ENCODE data around the gene EPS8.

EPS8 gene

DNA sequence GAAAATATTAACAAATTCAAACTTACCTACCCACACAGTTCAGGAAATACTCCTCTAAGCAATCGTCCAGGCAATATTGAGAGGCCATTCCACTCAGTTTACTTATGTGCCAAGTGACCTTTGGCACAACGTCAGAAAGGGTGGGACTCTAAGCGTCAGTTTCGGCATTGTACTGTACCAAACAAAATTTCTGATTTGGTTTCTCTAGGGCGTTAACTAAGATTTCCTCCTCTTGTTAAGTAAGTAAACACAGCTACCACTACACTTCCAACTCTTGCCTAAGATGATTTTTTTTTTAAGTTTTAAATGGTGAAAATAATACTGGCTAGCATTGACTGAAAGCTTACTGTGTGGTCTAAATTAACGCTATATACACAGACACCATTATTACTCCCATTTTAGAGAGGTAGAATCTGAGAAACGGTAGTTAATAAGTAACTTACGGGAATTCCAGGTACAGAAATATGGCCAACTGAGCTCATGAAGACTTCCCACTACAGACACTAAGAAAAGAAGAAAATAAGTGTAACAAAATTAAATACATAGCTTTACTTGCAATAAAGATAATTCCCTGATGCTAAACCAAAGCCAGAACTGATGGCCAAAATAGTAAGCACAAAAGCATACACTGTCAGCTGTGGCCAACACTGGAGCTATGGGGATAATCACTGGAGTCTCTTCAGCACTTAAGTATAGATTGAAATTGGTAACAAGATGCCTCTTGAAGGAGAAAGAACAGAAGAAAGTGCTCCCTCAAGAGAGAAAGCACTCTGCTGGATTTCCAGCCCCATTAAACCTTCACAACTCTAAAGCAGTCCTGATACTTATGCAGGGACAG, 76.1 kb downstream of the EPS8 start:
- no peak for DNase-seq

- DNase-seq = no peak
Measured at GRCh38 chr12:15712160-15712559, 77.0 kb downstream of the EPS8 start.

GRCh38 chr12:15710860-15711510, 78.2 kb downstream of the EPS8 start:
- DNase-seq = no peak

- no peak for DNase-seq
Measured at GRCh38 chr12:15709551-15709950, 79.6 kb downstream of the EPS8 start.

- DNase-seq = no peak
Measured at GRCh38 chr12:15708396-15709076, 80.7 kb downstream of the EPS8 start.

- DNase-seq = no peak
Measured at GRCh38 chr12:15707516-15708199, 81.5 kb downstream of the EPS8 start.

DNA sequence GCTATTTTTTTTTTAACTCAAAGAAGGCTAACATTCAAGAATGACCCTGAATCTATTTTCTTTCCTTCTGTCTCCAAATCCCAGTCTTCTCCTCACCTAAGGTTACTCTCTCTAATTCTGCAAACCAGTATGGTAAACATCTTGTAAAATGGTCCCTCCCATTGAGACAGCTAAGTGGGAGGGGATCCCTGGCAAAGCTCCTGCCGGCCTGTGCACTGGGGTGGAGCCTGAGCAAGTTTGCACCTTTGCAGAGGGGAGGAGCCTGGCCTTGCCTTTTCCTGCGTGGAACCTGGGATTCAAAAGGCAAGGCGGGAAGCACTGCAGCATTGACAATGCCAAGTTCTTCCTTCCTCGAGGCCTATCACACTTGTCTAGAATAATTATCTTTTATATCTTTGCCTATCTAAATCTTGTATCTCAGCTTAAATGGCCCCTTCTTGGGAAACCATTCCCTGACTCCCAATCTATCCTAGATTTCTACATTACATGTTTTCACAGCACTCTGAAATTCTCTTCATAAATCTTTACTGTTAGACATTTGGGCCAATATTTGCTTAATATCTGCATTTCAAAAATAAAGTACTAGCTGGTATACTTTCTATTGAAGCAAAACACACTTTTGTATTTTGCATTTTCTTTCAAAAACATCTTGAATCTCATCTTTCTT, 83.0 kb downstream of the EPS8 start:
- no peak for DNase-seq

DNA sequence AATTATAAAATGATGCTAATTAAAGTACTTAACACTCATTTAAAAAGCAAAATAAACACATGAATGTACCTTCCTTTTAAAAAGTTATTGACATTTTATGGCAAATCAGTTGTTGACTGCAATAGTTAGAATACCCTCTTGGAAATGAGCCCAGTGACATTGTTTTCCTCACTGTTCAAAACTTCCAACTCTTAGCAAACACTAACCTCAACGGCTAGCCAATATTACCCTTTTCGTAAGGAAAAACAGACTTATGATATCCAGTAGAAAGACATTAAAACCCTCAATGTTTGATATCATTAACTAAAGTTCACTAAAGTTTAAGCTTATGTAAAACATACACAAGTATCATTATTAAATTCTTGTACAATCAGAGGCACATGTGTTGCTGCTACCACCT, 83.6 kb downstream of the EPS8 start:
- no peak for DNase-seq

DNA sequence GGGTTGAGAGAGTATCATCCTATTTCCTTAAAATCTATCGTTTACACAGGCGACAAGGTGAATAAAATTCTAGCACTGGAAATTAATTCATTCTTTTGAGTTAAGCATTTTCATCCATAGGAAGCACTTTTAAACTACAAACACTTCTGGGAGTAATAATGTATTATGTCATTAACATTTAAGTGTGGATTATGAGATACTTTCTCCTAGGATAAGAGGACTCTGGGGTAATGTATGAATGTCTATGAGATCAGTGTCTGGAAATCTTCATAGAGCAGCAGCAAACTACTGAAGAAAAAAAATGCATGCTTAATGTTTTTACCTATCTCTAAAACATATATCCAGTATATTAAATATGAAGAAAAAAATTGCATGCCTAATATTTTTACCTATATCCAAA, 86.9 kb downstream of the EPS8 start:
- DNase-seq = no peak

- no peak for DNase-seq
Measured at GRCh38 chr12:15701631-15702156, 87.5 kb downstream of the EPS8 start.

- no peak for DNase-seq
Measured at GRCh38 chr12:15701206-15701605, 88.0 kb downstream of the EPS8 start.

GRCh38 chr12:15700595-15700994, 88.6 kb downstream of the EPS8 start:
- no peak for DNase-seq

GRCh38 chr12:15699886-15700285, 89.3 kb downstream of the EPS8 start:
- DNase-seq = no peak

DNA sequence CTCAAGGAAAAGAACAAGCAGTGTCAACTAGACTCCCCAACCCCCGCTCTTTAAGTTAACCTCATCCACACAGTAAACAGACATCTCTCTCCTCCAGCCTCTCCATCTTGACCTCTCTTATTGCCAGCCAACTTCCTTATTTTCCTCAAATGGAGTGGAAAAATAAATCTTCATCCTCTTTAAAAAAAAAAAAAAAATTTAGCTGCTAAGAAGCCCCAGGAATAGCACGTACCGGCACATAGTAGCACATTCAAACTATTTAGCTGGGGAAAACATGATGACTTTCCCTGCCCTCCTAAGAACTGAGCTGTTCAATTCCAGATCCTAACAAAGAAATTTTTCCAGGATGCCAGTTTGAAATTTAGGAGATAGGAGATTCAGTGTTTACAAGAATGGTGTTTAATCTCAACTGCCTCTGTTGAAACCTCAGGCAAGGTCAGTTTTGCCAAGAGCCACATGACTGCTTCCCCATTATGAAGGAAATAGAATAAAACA, 90.8 kb downstream of the EPS8 start:
- no peak for DNase-seq

- no peak for DNase-seq
Measured at GRCh38 chr12:15697201-15697600, 92.0 kb downstream of the EPS8 start.

GRCh38 chr12:15693228-15693911, 95.8 kb downstream of the EPS8 start:
- DNase-seq = no peak

DNA sequence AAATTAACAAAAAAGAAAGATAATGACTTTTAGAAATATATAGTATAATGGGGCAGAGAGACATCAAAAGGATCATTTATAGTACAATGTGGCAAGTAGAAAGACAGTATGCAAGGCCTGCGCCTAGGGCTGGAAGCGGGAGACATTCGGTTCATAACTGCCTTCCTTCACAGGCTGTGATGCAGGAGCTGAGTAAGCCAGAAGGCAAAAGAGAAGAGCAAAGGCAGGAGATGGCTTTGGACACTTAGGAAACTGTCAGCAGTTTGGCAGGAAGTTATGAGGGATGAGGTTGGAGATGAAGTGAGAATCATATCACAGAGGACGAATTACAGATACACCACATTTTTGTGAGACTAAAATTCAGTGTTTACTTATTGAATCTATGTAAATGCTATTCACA, 97.8 kb downstream of the EPS8 start:
- DNase-seq = no peak

DNA sequence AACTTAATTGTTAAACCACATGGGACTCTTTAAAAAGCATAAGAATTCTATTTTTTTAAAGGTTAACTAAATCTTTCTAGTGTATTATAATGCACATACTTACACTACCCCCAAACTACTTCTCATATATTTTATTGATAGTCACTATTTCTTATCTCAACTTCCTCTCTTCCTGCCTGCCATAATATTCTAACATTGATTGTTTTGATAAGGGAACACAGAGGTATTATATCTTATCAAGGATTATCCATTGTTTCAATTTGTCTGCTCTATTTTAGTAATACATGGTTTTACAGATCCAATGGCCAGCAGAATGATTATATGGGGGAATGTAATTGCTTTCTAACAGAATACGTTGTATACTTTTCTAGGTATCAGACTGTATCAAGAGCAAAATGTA, 98.9 kb downstream of the EPS8 start:
- no peak for DNase-seq

DNA sequence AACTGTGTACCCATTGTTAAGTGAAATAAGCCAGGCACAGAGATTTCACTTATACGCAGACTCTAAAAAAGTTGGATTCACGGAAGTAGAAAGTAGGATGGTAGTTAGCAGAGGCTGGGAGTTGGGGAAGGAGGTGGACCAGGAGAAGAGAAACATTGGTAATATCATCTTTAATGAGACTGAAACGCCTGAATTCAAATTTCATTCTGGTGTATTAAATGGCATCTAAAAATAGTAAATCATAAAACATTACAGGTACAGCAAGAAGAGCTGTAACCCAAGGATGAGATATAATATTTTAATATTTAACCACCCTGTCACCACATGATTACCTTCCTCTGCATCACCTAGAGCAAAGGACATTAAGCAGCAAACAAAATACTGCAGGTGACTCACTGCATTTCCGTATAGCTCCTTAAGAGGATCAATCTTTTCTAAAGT, 99.4 kb downstream of the EPS8 start:
- no peak for DNase-seq

GRCh38 chr12:15688838-15689625, 100.2 kb downstream of the EPS8 start:
- no peak for DNase-seq
